T-cell (primary cell): Measurements from ENCODE around the gene BTD. TPM values are rescaled to one million over a fixed set of nuclear protein-coding genes. Genes with fewer than 3 reads are reported as not detected.
A peak's percentile ranks its signal among the peaks of the same experiment; 100 is the strongest.

Experiments used
- ATAC-seq, 4 experiments: fragments of 200-7000 bp in 3 of 4; fragments of 150-1000 bp in 1 of 4; cut with Tn5 transposase; replicated peaks in 1 of 4; 1 replicate in 3 of 4; 2 replicates in 1 of 4; pipeline ENCODE4 v1.10.0; 2021; ENCODE audit warnings: moderate library complexity in 3 of 4, mild to moderate bottlenecking in 2 of 4, moderate number of reproducible peaks in 1 of 4
- CTCF ChIA-PET, 2 donors: fragments of 300-600 bp; sonication (Branson Sonifier 250); formaldehyde crosslinking; loops; one replicate each; lab custom pipeline; 2022; ENCODE audit warnings: antibody characterized with exemption in 2 of 2; lab: Charles Lee
- POLR2A ChIA-PET, 2 donors: fragments of 300-600 bp; sonication (Branson Sonifier 250); formaldehyde crosslinking; loops; one replicate each; lab custom pipeline; 2022; ENCODE audit warnings: antibody characterized with exemption in 2 of 2; lab: Charles Lee
- DNase-seq, 35 experiments: peaks; one replicate each; pipeline versions ENCODE4 v3.0.0 to v3.0.0-alpha.2; 2013 to 2023
- H3K27ac ChIP-seq: one replicate; pipeline ENCODE4 v1.5.1; 2013; ENCODE audit warnings: low read length
- H3K27me3 ChIP-seq, 2 experiments: replicated peaks in 1 of 2; 1 replicate in 1 of 2; 2 replicates in 1 of 2; pipeline versions ENCODE4 v1.6.1 to v1.7.0; 2013; ENCODE audit warnings: low read length in 1 of 2, mixed read lengths in 1 of 2; ENCODE audit not compliant: control insufficient read depth in 2 of 2, insufficient read depth in 2 of 2; ENCODE audit errors: extremely low read depth in 1 of 2
- H3K36me3 ChIP-seq, 2 donors: 1 replicate in 1 of 2; 2 replicates in 1 of 2; pipeline versions ENCODE4 v1.6.1 to v1.7.0; 2013; ENCODE audit warnings: low read length in 1 of 2; ENCODE audit not compliant: control insufficient read depth in 2 of 2, insufficient read depth in 1 of 2; ENCODE audit errors: extremely low read depth in 1 of 2
- H3K4me1 ChIP-seq, 2 experiments: 1 replicate in 1 of 2; 2 replicates in 1 of 2; pipeline versions ENCODE4 v1.6.1 to v1.7.0; 2013; ENCODE audit warnings: low read length in 2 of 2, mixed read lengths in 1 of 2; ENCODE audit not compliant: insufficient read depth in 2 of 2, control insufficient read depth in 1 of 2; ENCODE audit errors: extremely low read depth in 1 of 2
- H3K4me3 ChIP-seq, 2 donors: 1 replicate in 1 of 2; 2 replicates in 1 of 2; pipeline versions ENCODE4 v1.5.1 to v1.7.0; 2013; ENCODE audit warnings: mild to moderate bottlenecking in 2 of 2, low read length in 1 of 2, moderate library complexity in 1 of 2; ENCODE audit not compliant: control insufficient read depth in 1 of 2; ENCODE audit errors: extremely low read depth in 1 of 2
- H3K9me3 ChIP-seq: 2 replicates; pipeline ENCODE4 v1.7.0; 2013
- H3K27ac Mint-ChIP-seq, 2 donors: one replicate each; pipeline ENCODE4 v1.8.0; 2020 to 2021; ENCODE audit warnings: mild to moderate bottlenecking in 2 of 2, mixed read lengths in 2 of 2
- H3K27me3 Mint-ChIP-seq, 2 donors: one replicate each; pipeline ENCODE4 v1.8.0; 2021 to 2022; ENCODE audit warnings: mixed read lengths in 2 of 2
- H3K36me3 Mint-ChIP-seq: one replicate; pipeline ENCODE4 v1.8.0; 2021; ENCODE audit warnings: mixed read lengths
- H3K4me1 Mint-ChIP-seq, 3 donors: one replicate each; pipeline ENCODE4 v1.8.0; 2020 to 2022; ENCODE audit warnings: mixed read lengths in 3 of 3, mild to moderate bottlenecking in 1 of 3
- H3K4me3 Mint-ChIP-seq, 3 donors: one replicate each; pipeline ENCODE4 v1.8.0; 2020 to 2022; ENCODE audit warnings: mild to moderate bottlenecking in 3 of 3, mixed read lengths in 3 of 3, moderate library complexity in 3 of 3
- H3K9me3 Mint-ChIP-seq, 3 donors: one replicate each; pipeline ENCODE4 v1.8.0; 2020 to 2022; ENCODE audit warnings: mixed read lengths in 3 of 3
- WGBS: methylation state at CpG from one replicate; pipeline ENCODE4 v1.1.5; 2013; ENCODE audit warnings: missing lambda C conversion rate; ENCODE audit not compliant: insufficient coverage; 5-methylcytosine and 5-hydroxymethylcytosine counted together
- total RNA-seq, 35 experiments: library from RNA in 6 of 35; stranded (reverse) in 6 of 35; fragments of 120-200 nt in 1 of 35; gene quantifications; one replicate each; pipeline versions ENCODE4 v1.2.1 to v1.2.4 and lab custom pipeline; 2013 to 2026

BTD gene
- total RNA-seq, 5 donors from 2014 or later (not counting 1 experiment from before 2014, with no cell fraction given): 14.5 to 19.0 (median 17.6) TPM

DNA sequence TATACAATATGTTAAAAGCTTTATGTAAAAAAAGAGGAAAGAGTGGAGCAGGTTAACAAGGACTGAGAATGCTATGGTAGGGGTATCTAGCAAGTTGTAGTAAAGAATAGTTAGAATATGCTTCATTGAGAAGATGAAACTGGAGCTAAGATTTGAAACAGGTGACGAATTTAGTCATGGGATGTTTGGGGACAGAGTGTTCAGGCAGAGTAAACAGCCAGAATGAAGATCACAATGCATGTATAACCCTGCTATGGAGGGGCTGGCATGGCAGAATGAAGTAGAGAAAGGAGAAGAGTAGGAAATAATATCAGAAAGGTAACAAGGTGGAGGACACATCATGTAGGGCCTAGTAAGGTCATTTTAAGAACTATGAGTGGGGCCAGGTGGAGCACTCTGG, 72.0 kb downstream of the BTD start:
- Histone ChIP-seq H3K27ac (no peak overlapping the region), H3K27me3 (no peaks in the 10 kb centered on the region), H3K36me3 (peaks cover 6 to 58% of the 10 kb centered on the region in 2 donors), H3K4me3 (no peak overlapping the region), H3K9me3 (no peaks in the 10 kb centered on the region), H3K4me1 (no peaks in the 10 kb centered on the region)
- Mint-ChIP-seq H3K9me3 (no peaks in the 10 kb centered on the region), H3K4me1 (peaks cover 0 to 4% (median 3%) of the 10 kb centered on the region in 3 donors), H3K36me3 (peaks cover 31% of the 10 kb centered on the region), H3K27me3 (no peaks in the 10 kb centered on the region), H3K27ac (no peak overlapping the region), H3K4me3 (no peak overlapping the region)
- ChIA-PET POLR2A (no interaction called here), CTCF (interaction anchor here in 1 of 2 donors (0.6 kb wide), 1 partner anchor 14 kb away, joined by 3 read pairs; no protein-coding TSS in a partner anchor)
- DNase-seq (no peak), ATAC-seq (no peak)
- 100% methylated on average over 1 of the region's 1 CpG for WGBS

DNA sequence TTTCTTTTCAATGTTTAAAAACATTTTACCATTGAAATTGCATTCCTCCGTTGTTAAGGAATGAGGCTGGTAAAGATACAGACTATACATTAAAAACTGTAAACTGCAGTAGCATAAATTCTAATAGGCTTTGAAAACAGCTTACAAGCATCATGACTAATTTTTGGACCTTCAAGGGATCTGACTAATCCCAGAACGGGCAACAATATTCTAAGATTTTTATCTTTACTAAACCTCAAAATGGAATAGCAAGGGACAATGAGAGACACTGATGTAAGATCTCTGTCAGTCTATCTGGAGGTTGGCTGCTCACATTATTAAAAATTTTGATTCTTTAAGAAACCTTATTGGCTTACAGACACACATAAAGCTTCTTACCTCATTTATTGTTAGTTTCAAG, 74.7 kb downstream of the BTD start:
- H3K36me3 Mint-ChIP-seq: peaks cover 24% of the 10 kb centered on the region
- Histone ChIP-seq H3K4me1 (no peaks in the 10 kb centered on the region), H3K27ac (no peak overlapping the region), H3K27me3 (no peaks in the 10 kb centered on the region), H3K4me3 (no peak overlapping the region), H3K36me3 (peaks cover 6 to 53% of the 10 kb centered on the region in 2 donors), H3K9me3 (no peaks in the 10 kb centered on the region)
- no peak overlapping the region for H3K27ac Mint-ChIP-seq
- ATAC-seq: no peak
- no peak for DNase-seq
- H3K9me3 Mint-ChIP-seq: no peaks in the 10 kb centered on the region
- POLR2A ChIA-PET: interaction anchor here in 1 of 2 donors (0.6 kb wide), 1 partner anchor 982 kb away, joined by 3 read pairs; no protein-coding TSS in a partner anchor
- CTCF ChIA-PET: no interaction called here
- WGBS: no CpG with 5 or more reads among the region's 2 CpGs
- no peaks in the 10 kb centered on the region for H3K27me3 Mint-ChIP-seq
- H3K4me3 Mint-ChIP-seq: no peak overlapping the region
- no peaks in the 10 kb centered on the region for H3K4me1 Mint-ChIP-seq

DNA sequence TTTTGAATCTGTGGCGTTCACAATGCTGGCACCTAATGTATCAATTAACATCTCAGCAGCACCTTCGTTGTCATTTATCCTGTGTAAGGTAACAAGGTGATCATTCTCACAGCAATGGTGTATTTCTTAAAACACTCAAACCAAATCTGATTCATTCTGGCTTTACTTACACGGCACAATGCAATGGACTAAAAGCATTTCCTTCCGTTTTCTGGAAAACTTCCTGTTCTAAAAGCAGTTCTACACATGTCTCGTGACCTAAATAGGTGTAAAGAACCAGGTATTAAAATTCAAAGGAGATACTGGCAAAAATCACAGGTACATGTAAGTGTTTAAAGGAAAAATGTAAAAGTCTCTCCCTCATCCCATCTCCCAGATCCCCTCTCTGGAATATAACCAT, 77.8 kb downstream of the BTD start:
- no peaks in the 10 kb centered on the region for H3K9me3 Mint-ChIP-seq
- no peak overlapping the region for H3K27ac Mint-ChIP-seq
- WGBS: 100% methylated on average over 1 of the region's 5 CpGs
- DNase-seq (no peak), ATAC-seq (no peak)
- CTCF ChIA-PET: no interaction called here
- H3K4me1 ChIP-seq: peaks cover 0 to 2% of the 10 kb centered on the region in 2 experiments
- H3K27me3 Mint-ChIP-seq: no peaks in the 10 kb centered on the region
- no peaks in the 10 kb centered on the region for H3K9me3 ChIP-seq
- no peak overlapping the region for H3K27ac ChIP-seq
- H3K36me3 Mint-ChIP-seq: peaks cover 33% of the 10 kb centered on the region
- POLR2A ChIA-PET: no interaction called here
- H3K4me1 Mint-ChIP-seq: peaks cover 0 to 7% (median 3%) of the 10 kb centered on the region in 3 donors
- H3K4me3 ChIP-seq: no peak overlapping the region
- peaks cover 6 to 37% of the 10 kb centered on the region in 2 donors for H3K36me3 ChIP-seq
- H3K4me3 Mint-ChIP-seq: no peak overlapping the region
- no peaks in the 10 kb centered on the region for H3K27me3 ChIP-seq

DNA sequence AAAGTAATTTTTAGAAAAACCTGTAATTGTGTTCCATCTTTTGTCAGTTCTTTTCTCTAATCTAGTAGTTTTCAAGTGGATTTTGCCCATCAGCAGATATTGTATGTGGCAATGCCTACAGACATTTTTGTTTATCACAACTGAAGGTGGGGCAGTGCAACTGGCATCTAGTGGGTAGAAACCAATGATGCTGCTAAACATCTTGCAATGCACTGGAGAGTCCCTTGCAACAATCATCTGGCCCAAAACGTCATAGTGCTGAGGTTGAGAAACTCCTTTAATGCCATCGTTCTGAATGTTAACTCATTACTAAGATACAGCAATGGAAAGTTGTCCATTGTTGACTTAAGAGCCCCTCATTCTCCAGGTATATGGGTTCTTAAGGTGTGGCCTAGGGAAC, 80.1 kb downstream of the BTD start:
- ATAC-seq: no peak
- no peak overlapping the region for H3K4me3 ChIP-seq
- H3K4me1 ChIP-seq: peaks cover 0 to 2% of the 10 kb centered on the region in 2 experiments
- H3K9me3 ChIP-seq: no peaks in the 10 kb centered on the region
- H3K36me3 ChIP-seq: peaks cover 6 to 40% of the 10 kb centered on the region in 2 donors
- H3K4me3 Mint-ChIP-seq: no peak overlapping the region
- peaks cover 50% of the 10 kb centered on the region for H3K36me3 Mint-ChIP-seq
- H3K9me3 Mint-ChIP-seq: no peaks in the 10 kb centered on the region
- H3K4me1 Mint-ChIP-seq: peaks cover 0 to 10% (median 8%) of the 10 kb centered on the region in 3 donors
- no peaks in the 10 kb centered on the region for H3K27me3 Mint-ChIP-seq
- no peak overlapping the region for H3K27ac ChIP-seq
- ChIA-PET CTCF (interaction anchor here in 1 of 2 donors (0.6 kb wide), 1 partner anchor 10 kb away, joined by 9 read pairs; no protein-coding TSS in a partner anchor), POLR2A (no interaction called here)
- H3K27me3 ChIP-seq: no peaks in the 10 kb centered on the region
- no CpG with 5 or more reads among the region's 2 CpGs for WGBS
- no peak overlapping the region for H3K27ac Mint-ChIP-seq
- DNase-seq: peak in 1 of 35 experiments; percentile 13

DNA sequence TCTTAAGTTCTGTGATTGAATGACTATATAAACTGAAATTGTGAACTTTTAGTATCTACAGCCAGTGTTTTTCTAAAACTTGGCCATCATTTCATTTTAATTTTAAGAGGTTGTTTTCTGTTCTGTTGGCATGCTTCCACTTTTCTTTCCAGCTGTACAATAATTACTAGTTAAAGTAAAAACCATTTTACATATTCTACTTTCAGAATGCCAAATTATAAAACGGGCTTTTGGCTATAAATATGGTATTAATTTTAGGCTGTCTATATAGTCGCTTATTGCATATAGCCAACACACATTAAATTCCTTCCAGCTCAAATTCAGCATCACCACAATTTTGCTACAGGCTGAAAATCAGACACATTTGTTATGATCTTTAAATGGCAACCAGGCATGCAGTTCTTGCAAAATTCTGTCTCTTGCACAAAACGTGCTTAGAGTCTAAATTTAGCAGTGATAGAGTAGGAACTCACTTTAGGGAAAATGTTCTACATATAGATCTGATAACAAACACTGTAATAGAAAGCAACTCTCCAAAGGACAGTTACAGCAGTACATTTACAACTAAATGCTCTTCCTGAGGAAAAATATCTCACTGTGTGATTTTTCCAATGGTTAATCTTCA, 81.1 kb downstream of the BTD start:
- H3K27ac ChIP-seq: no peak overlapping the region
- ATAC-seq (no peak), DNase-seq (no peak)
- 80% methylated on average over 1 of the region's 3 CpGs for WGBS
- H3K36me3 ChIP-seq: peaks cover 6 to 36% of the 10 kb centered on the region in 2 donors
- Mint-ChIP-seq H3K36me3 (peaks cover 44% of the 10 kb centered on the region), H3K4me1 (peaks cover 0 to 10% (median 8%) of the 10 kb centered on the region in 3 donors), H3K9me3 (no peaks in the 10 kb centered on the region), H3K27me3 (no peaks in the 10 kb centered on the region), H3K27ac (no peak overlapping the region), H3K4me3 (no peak overlapping the region)
- H3K9me3 ChIP-seq: no peaks in the 10 kb centered on the region
- ChIA-PET CTCF (interaction anchor here in 1 of 2 donors (0.6 kb wide), 2 partner anchors 76 to 146 kb away, joined by 3 to 6 read pairs; no protein-coding TSS in a partner anchor), POLR2A (interaction anchor here in 1 of 2 donors (0.6 to 0.7 kb wide), 2 partner anchors 25 to 114 kb away, joined by 3 to 6 read pairs; no protein-coding TSS in a partner anchor)
- H3K27me3 ChIP-seq: no peaks in the 10 kb centered on the region
- H3K4me3 ChIP-seq: no peak overlapping the region
- H3K4me1 ChIP-seq: peaks cover 0 to 2% of the 10 kb centered on the region in 2 experiments

DNA sequence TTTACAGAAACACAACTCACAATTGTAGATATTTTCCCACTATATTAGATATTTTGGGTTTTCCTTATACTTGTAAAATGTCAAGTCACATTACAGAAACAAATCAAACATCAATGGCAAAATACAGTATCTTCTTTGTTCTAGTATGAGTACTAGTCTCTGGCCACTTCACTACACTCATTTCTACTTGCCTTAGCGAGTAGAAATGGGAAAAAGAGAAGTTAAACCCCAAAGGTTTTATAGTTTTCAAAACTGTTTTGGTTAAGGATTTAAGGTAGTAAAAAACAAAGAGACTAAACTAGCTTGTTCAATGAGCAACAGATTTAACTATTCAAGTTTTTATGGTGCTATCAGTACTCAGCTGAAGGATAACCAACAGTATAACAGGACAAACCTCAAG, 81.7 kb downstream of the BTD start:
- peaks cover 6 to 32% of the 10 kb centered on the region in 2 donors for H3K36me3 ChIP-seq
- ChIA-PET CTCF (interaction anchor here (0.5 to 0.6 kb wide), 3 partner anchors 76 to 324 kb away, joined by 3 to 6 read pairs (median 3); no protein-coding TSS in a partner anchor), POLR2A (interaction anchor here in 1 of 2 donors (0.7 kb wide), 1 partner anchor 1744 kb away, joined by 4 read pairs; no protein-coding TSS in a partner anchor)
- H3K4me3 Mint-ChIP-seq: no peak overlapping the region
- H3K27me3 Mint-ChIP-seq: no peaks in the 10 kb centered on the region
- H3K36me3 Mint-ChIP-seq: peaks cover 42% of the 10 kb centered on the region
- peaks cover 0 to 10% (median 8%) of the 10 kb centered on the region in 3 donors for H3K4me1 Mint-ChIP-seq
- no peak overlapping the region for H3K27ac Mint-ChIP-seq
- H3K27ac ChIP-seq: no peak overlapping the region
- H3K27me3 ChIP-seq: no peaks in the 10 kb centered on the region
- no peak overlapping the region for H3K4me3 ChIP-seq
- H3K9me3 Mint-ChIP-seq: no peaks in the 10 kb centered on the region
- no peak for ATAC-seq
- no CpG with 5 or more reads among the region's 1 CpG for WGBS
- no peak for DNase-seq
- H3K4me1 ChIP-seq: peaks cover 0 to 2% of the 10 kb centered on the region in 2 experiments
- H3K9me3 ChIP-seq: no peaks in the 10 kb centered on the region
